IMR-90 (cell line): ENCODE measurements around the gene SLC7A7. TPM values are rescaled to one million over a fixed set of nuclear protein-coding genes. Genes with fewer than 3 reads are reported as not detected.

ENCODE experiments used
- ATAC-seq: fragments of 200-7000 bp; cut with Tn5 transposase; 2 replicates; pipeline ENCODE4 v1.9.1; 2020; ENCODE audit warnings: low read depth, mild to moderate bottlenecking, moderate library complexity
- BruUV-seq: library from RNA; stranded (reverse); fragments of 400-500 nt; replicated peaks from 2 replicates; lab custom pipeline; 2021; lab: Mats Ljungman, UMichigan
- CTCF ChIA-PET: fragments of 300-600 bp; formaldehyde crosslinking; extraction: SDS; loops from one replicate; lab custom pipeline; 2021; ENCODE audit warnings: antibody characterized with exemption; lab: Yijun Ruan, JAX
- POLR2A ChIA-PET: fragments of 300-600 bp; sonication (Branson Sonifier 250); formaldehyde crosslinking; loops from one replicate; lab custom pipeline; 2022; ENCODE audit warnings: antibody characterized with exemption; ENCODE audit not compliant: unreplicated experiment; lab: Charles Lee
- DNase-seq: peaks from one replicate; pipeline ENCODE4 v3.0.0; 2013
- H2AFZ ChIP-seq: replicated peaks from 2 replicates; pipeline ENCODE3; 2013; ENCODE audit warnings: low read length, mild to moderate bottlenecking; ENCODE audit not compliant: poor library complexity
- H2AK5ac ChIP-seq: 2 replicates; pipeline ENCODE4 v1.6.1; 2013; ENCODE audit warnings: low read depth, low read length, inconsistent platforms
- H2AK9ac ChIP-seq: replicated peaks from 2 replicates; pipeline ENCODE3; 2013; ENCODE audit warnings: mild to moderate bottlenecking, low read depth, low read length, moderate library complexity; ENCODE audit not compliant: poor library complexity
- H2BK120ac ChIP-seq: 2 replicates; pipeline ENCODE4 v1.6.1; 2013; ENCODE audit warnings: low read depth, low read length, inconsistent platforms
- H2BK15ac ChIP-seq: 3 replicates; pipeline ENCODE4 v1.6.1; 2013; ENCODE audit warnings: low read depth, low read length, inconsistent platforms
- H2BK20ac ChIP-seq: 2 replicates; pipeline ENCODE4 v1.6.1; 2013; ENCODE audit warnings: low read depth, mild to moderate bottlenecking, inconsistent platforms, low read length, moderate library complexity
- H2BK5ac ChIP-seq: 2 replicates; pipeline ENCODE4 v1.6.1; 2013; ENCODE audit warnings: mild to moderate bottlenecking, low read depth, low read length, inconsistent platforms; ENCODE audit not compliant: poor library complexity, severe bottlenecking
- H3K14ac ChIP-seq: replicated peaks from 2 replicates; pipeline ENCODE4 v1.6.1; 2013; ENCODE audit warnings: low read depth, low read length, inconsistent platforms
- H3K18ac ChIP-seq: 2 replicates; pipeline ENCODE4 v1.6.1; 2013; ENCODE audit warnings: low read depth, low read length, control low read depth
- H3K23ac ChIP-seq: 2 replicates; pipeline ENCODE4 v1.6.1; 2013; ENCODE audit warnings: low read depth, low read length, inconsistent platforms
- H3K27ac ChIP-seq: 2 replicates; pipeline ENCODE4 v1.5.1; 2013; ENCODE audit warnings: mild to moderate bottlenecking, control low read depth, low read length; ENCODE audit not compliant: insufficient read depth
- H3K27me3 ChIP-seq: 2 replicates; pipeline ENCODE4 v1.6.1; 2013; ENCODE audit warnings: low read length; ENCODE audit not compliant: control insufficient read depth, insufficient read depth
- H3K36me3 ChIP-seq: 2 replicates; pipeline ENCODE4 v1.6.1; 2013; ENCODE audit warnings: low read length, mixed read lengths; ENCODE audit not compliant: control insufficient read depth, insufficient read depth
- H3K4ac ChIP-seq: 2 replicates; pipeline ENCODE4 v1.6.1; 2013; ENCODE audit warnings: low read depth, low read length, inconsistent platforms
- H3K4me1 ChIP-seq: 2 replicates; pipeline ENCODE4 v1.6.1; 2013; ENCODE audit warnings: low read length, mixed read lengths; ENCODE audit not compliant: control insufficient read depth, insufficient read depth
- H3K4me2 ChIP-seq: 2 replicates; pipeline ENCODE4 v1.6.1; 2013; ENCODE audit warnings: low read depth, mild to moderate bottlenecking, control low read depth, low read length, moderate library complexity
- H3K4me3 ChIP-seq: 2 replicates; pipeline ENCODE4 v1.5.1; 2013; ENCODE audit warnings: low read depth, mild to moderate bottlenecking, control low read depth, low read length, moderate library complexity; ENCODE audit not compliant: insufficient read depth
- H3K56ac ChIP-seq: 2 replicates; pipeline ENCODE4 v1.6.1; 2013; ENCODE audit warnings: low read length, inconsistent platforms; ENCODE audit not compliant: insufficient read depth; ENCODE audit errors: extremely low read depth
- H3K79me1 ChIP-seq, 2 experiments: 2 replicates each; pipeline ENCODE4 v1.6.1; 2013; ENCODE audit warnings: low read length in 2 of 2, inconsistent platforms in 1 of 2, low read depth in 1 of 2
- H3K9ac ChIP-seq: 2 replicates; pipeline ENCODE4 v1.6.1; 2013; ENCODE audit warnings: low read depth, low read length, control low read depth
- H3K9me1 ChIP-seq: 2 replicates; pipeline ENCODE4 v1.6.1; 2013; ENCODE audit warnings: low read length, inconsistent platforms; ENCODE audit not compliant: insufficient read depth
- H3K9me3 ChIP-seq: 2 replicates; pipeline ENCODE4 v1.6.1; 2013; ENCODE audit warnings: low read length; ENCODE audit not compliant: control insufficient read depth, insufficient read depth
- H4K20me1 ChIP-seq: 2 replicates; pipeline ENCODE4 v1.6.1; 2013; ENCODE audit warnings: low read length, inconsistent platforms; ENCODE audit not compliant: insufficient read depth
- H4K5ac ChIP-seq: 2 replicates; pipeline ENCODE4 v1.6.1; 2013; ENCODE audit warnings: mild to moderate bottlenecking, low read depth, low read length, control low read depth
- H4K8ac ChIP-seq, 2 experiments: 2 replicates each; pipeline ENCODE4 v1.6.1; 2013; ENCODE audit warnings: low read depth in 2 of 2, low read length in 2 of 2, control low read depth in 1 of 2, inconsistent platforms in 1 of 2
- H4K91ac ChIP-seq: 2 replicates; pipeline ENCODE4 v1.6.1; 2013; ENCODE audit warnings: low read depth, low read length, inconsistent platforms; ENCODE audit not compliant: insufficient read depth
- BHLHE40 ChIP-seq: fragments of 150-350 bp; IDR thresholded peaks from 2 replicates; pipeline ENCODE4 v1.6.1; 2016; ENCODE audit warnings: mild to moderate bottlenecking, low read depth, low read length
- CEBPB ChIP-seq: IDR thresholded peaks from 2 replicates; pipeline ENCODE4 v1.6.1; 2012; ENCODE audit warnings: low read depth, low read length, improper control_type of control experiment
- CHD1 ChIP-seq: IDR thresholded peaks from 2 replicates; pipeline ENCODE4 v1.6.1; 2012; ENCODE audit warnings: low read depth, low read length, improper control_type of control experiment
- CTCF ChIP-seq: conservative IDR thresholded peaks from 2 replicates; pipeline ENCODE4 v1.5.1; 2012; ENCODE audit warnings: mild to moderate bottlenecking, low read depth, low read length, improper control_type of control experiment
- FOS ChIP-seq: fragments of 150-350 bp; IDR thresholded peaks from 2 replicates; pipeline ENCODE4 v1.6.1; 2016; ENCODE audit warnings: low read depth, low read length
- MAZ ChIP-seq: IDR thresholded peaks from 2 replicates; pipeline ENCODE4 v1.6.1; 2012; ENCODE audit warnings: low read depth, mild to moderate bottlenecking, low read length, improper control_type of control experiment, moderate library complexity, borderline replicate concordance
- MXI1 ChIP-seq: IDR thresholded peaks from 2 replicates; pipeline ENCODE4 v1.6.1; 2012; ENCODE audit warnings: low read depth, mild to moderate bottlenecking, low read length, moderate library complexity, borderline replicate concordance
- POLR2A ChIP-seq: IDR thresholded peaks from 2 replicates; pipeline ENCODE4 v1.6.1; 2012; ENCODE audit warnings: mild to moderate bottlenecking, low read depth, low read length
- RAD21 ChIP-seq: IDR thresholded peaks from 2 replicates; pipeline ENCODE4 v1.6.1; 2012; ENCODE audit warnings: low read length, improper control_type of control experiment
- RFX5 ChIP-seq: IDR thresholded peaks from 2 replicates; pipeline ENCODE4 v1.8.0; 2012; ENCODE audit warnings: low read depth, mild to moderate bottlenecking, low read length, moderate library complexity
- SMC3 ChIP-seq: fragments of 150-350 bp; IDR thresholded peaks from 2 replicates; pipeline ENCODE4 v1.6.1; 2016; ENCODE audit warnings: low read depth, mild to moderate bottlenecking, antibody characterized with exemption, low read length, moderate library complexity
- WGBS, 2 experiments: methylation state at CpG; one replicate each; pipeline versions ENCODE4 v1.1.5 to v1.1.7; 2013; ENCODE audit warnings: missing lambda C conversion rate in 2 of 2; ENCODE audit not compliant: insufficient read length in 1 of 2; ENCODE audit errors: extremely low coverage in 2 of 2; 5-methylcytosine and 5-hydroxymethylcytosine counted together
- dilution Hi-C: fragments of 300-500 bp; cut with HindIII; formaldehyde crosslinking; loops from one replicate; pipeline ENCODE4 v1.14.3; 2018; ENCODE audit warnings: low sequenced_read_pairs; ENCODE audit not compliant: unreplicated experiment
- in situ Hi-C: fragments of 300-500 bp; cut with MboI; formaldehyde crosslinking; loops from 3 replicates; pipeline ENCODE4 v1.14.3; 2019; ENCODE audit warnings: low sequenced_read_pairs, inconsistent platforms, mixed read lengths
- intact Hi-C: fragments of 100-400 bp; cut with micrococcal nuclease; formaldehyde crosslinking; loops from 2 replicates; pipeline ENCODE4 v1.10.0; 2022
- polyA plus RNA-seq, 3 experiments: library from polyadenylated mRNA; depleted of rRNA; stranded (reverse); fragments of >200 nt; gene quantifications; 2 replicates each; pipeline ENCODE4 v1.2.3, GENCODE V29; 2012; ENCODE audit warnings: low replicate concordance in 1 of 3
- total RNA-seq: library from RNA; depleted of rRNA; stranded (reverse); fragments of >200 nt; gene quantifications from 2 replicates; pipeline ENCODE4 v1.2.3, GENCODE V29; 2012

SLC7A7 gene
- total and polyA plus RNA-seq, 2 of the 4 experiments (the other 2 are of a cell fraction), result 1.8 to 2.0 TPM

GRCh38 chr14:22847661-22848341 lies 32.6 kb upstream of the SLC7A7 start:
- no peaks in the 10 kb centered on the region for H3K9me3 ChIP-seq
- peaks cover 32% of the 10 kb centered on the region for H3K9me1 ChIP-seq
- H4K91ac ChIP-seq, result peak overlapping the region; percentile 92
- BruUV-seq, result no TSS peak
- H2BK20ac ChIP-seq, result peak overlapping the region; percentile 79
- H4K8ac ChIP-seq, result peak overlapping the region; percentile 65 to 83
- peak overlapping the region; percentile 57 for H3K9ac ChIP-seq
- H3K4me2 ChIP-seq, result peak overlapping the region; percentile 16; the same call in 1 of the 2 replicates
- TF ChIP-seq RAD21, result no peak
- 0 out of 2 replicates have a peak, but pooled peaks have one; percentile 21 for TF ChIP-seq CTCF
- peak; percentile 70 for TF ChIP-seq MAZ
- TF ChIP-seq MXI1, result no peak
- peak; percentile 8; the same call in 1 of the 2 replicates for TF ChIP-seq BHLHE40
- no peak for TF ChIP-seq CEBPB
- no peak for TF ChIP-seq CHD1
- TF ChIP-seq RFX5, result no peak
- 0 out of 2 replicates have a peak, but pooled peaks have one; percentile 2 for TF ChIP-seq SMC3
- peak; percentile 49; the same call in 1 of the 2 replicates for TF ChIP-seq POLR2A
- TF ChIP-seq FOS, result 0 out of 2 replicates have a peak, but pooled peaks have one; percentile 38
- H3K27me3 ChIP-seq, result no peaks in the 10 kb centered on the region
- H4K20me1 ChIP-seq, result peaks cover 27% of the 10 kb centered on the region; the same call in 1 of the 2 replicates
- H2AFZ ChIP-seq, result peak overlapping the region; percentile 5
- H4K5ac ChIP-seq, result peak overlapping the region; percentile 42
- intact Hi-C loops (loop anchor here (1.0 kb wide), 1 partner anchor 10 kb away; no protein-coding TSS in a partner anchor), in situ Hi-C loops (loop anchor here (10.0 kb wide), 1 partner anchor 263 kb away; the partner anchor contains the start of gene DAD1), dilution Hi-C loops (no loop called here)
- H2AK9ac ChIP-seq, result peak overlapping the region; percentile 87
- peak overlapping the region; percentile 96 for H2BK120ac ChIP-seq
- POLR2A ChIA-PET, result interaction anchor here (0.9 to 2.5 kb wide), 2 partner anchors 9 to 17 kb away, joined by 3 to 20 read pairs; no protein-coding TSS in a partner anchor
- 0% methylated on average over 2 of the region's 14 CpGs; no CpG with 5 or more reads in 1 of the 2 experiments for WGBS, 2 experiments
- H3K4me1 ChIP-seq, result peaks cover 51% of the 10 kb centered on the region
- DNase-seq (peak; percentile 84), ATAC-seq (peak; percentile 7)
- peak overlapping the region; percentile 96 for H3K4ac ChIP-seq
- peak overlapping the region; percentile 54 for H3K56ac ChIP-seq
- H3K27ac ChIP-seq, result peak overlapping the region; percentile 96
- H2BK15ac ChIP-seq, result peak overlapping the region; percentile 70; the same call in 1 of the 3 replicates
- peak overlapping the region; percentile 78 for H2AK5ac ChIP-seq
- CTCF ChIA-PET, result interaction anchor here (0.9 to 1.2 kb wide), 4 partner anchors 17 to 129 kb away, joined by 3 to 5 read pairs (median 3); partner anchors contain the start of gene MRPL52
- H2BK5ac ChIP-seq, result peak overlapping the region; percentile 88
- peak overlapping the region; percentile 97 for H3K23ac ChIP-seq
- peaks cover 41% of the 10 kb centered on the region for H3K36me3 ChIP-seq
- H3K18ac ChIP-seq, result peak overlapping the region; percentile 48
- H3K4me3 ChIP-seq, result no peak overlapping the region
- H3K14ac ChIP-seq, result peak overlapping the region; percentile 89
- H3K79me1 ChIP-seq, result peaks cover 10 to 64% of the 10 kb centered on the region in 2 experiments; a peak in 3 of 4 replicates
